Stomach (tissue), 4 donors: ENCODE results near the gene JAML.

Experiments
- CTCF ChIP-seq, 7 experiments: fragments of 450-650 bp in 4 of 7; fragments of 200-600 bp in 3 of 7; sonication (generic) in 3 of 7; IDR thresholded peaks; one replicate each; pipeline ENCODE4 v1.5.1; 2016 to 2019; ENCODE audit warnings: antibody characterized with exemption in 7 of 7, control low read depth in 2 of 7, mild to moderate bottlenecking in 1 of 7
- EP300 ChIP-seq: sonication (generic); formaldehyde crosslinking; IDR thresholded peaks from one replicate; pipeline ENCODE4 v1.6.1; 2017; ENCODE audit warnings: antibody characterized with exemption

- TF ChIP-seq CTCF (IDR thresholded peaks at IDR 0.05), result no peak
- no peak for TF ChIP-seq EP300
Observed at GRCh38 chr11:118151431-118151830, 73.4 kb downstream of the JAML start.
